IMR-90 (cell line): Measurements from ENCODE around the gene NTRK2. TPM values are rescaled to one million over a fixed set of nuclear protein-coding genes. Genes with fewer than 3 reads are reported as not detected.

ENCODE experiments used
- ATAC-seq: fragments of 200-7000 bp; cut with Tn5 transposase; 2 replicates; pipeline ENCODE4 v1.9.1; 2020; ENCODE audit warnings: low read depth, mild to moderate bottlenecking, moderate library complexity
- BruUV-seq: library from RNA; stranded (reverse); fragments of 400-500 nt; replicated peaks from 2 replicates; lab custom pipeline; 2021; lab: Mats Ljungman, UMichigan
- CTCF ChIA-PET: fragments of 300-600 bp; formaldehyde crosslinking; extraction: SDS; loops from one replicate; lab custom pipeline; 2021; ENCODE audit warnings: antibody characterized with exemption; lab: Yijun Ruan, JAX
- POLR2A ChIA-PET: fragments of 300-600 bp; sonication (Branson Sonifier 250); formaldehyde crosslinking; loops from one replicate; lab custom pipeline; 2022; ENCODE audit warnings: antibody characterized with exemption; ENCODE audit not compliant: unreplicated experiment; lab: Charles Lee
- DNase-seq: peaks from one replicate; pipeline ENCODE4 v3.0.0; 2013
- H2AFZ ChIP-seq: replicated peaks from 2 replicates; pipeline ENCODE3; 2013; ENCODE audit warnings: low read length, mild to moderate bottlenecking; ENCODE audit not compliant: poor library complexity
- H2AK5ac ChIP-seq: 2 replicates; pipeline ENCODE4 v1.6.1; 2013; ENCODE audit warnings: low read depth, low read length, inconsistent platforms
- H2AK9ac ChIP-seq: replicated peaks from 2 replicates; pipeline ENCODE3; 2013; ENCODE audit warnings: mild to moderate bottlenecking, low read depth, low read length, moderate library complexity; ENCODE audit not compliant: poor library complexity
- H2BK120ac ChIP-seq: 2 replicates; pipeline ENCODE4 v1.6.1; 2013; ENCODE audit warnings: low read depth, low read length, inconsistent platforms
- H2BK15ac ChIP-seq: 3 replicates; pipeline ENCODE4 v1.6.1; 2013; ENCODE audit warnings: low read depth, low read length, inconsistent platforms
- H2BK20ac ChIP-seq: 2 replicates; pipeline ENCODE4 v1.6.1; 2013; ENCODE audit warnings: low read depth, mild to moderate bottlenecking, inconsistent platforms, low read length, moderate library complexity
- H2BK5ac ChIP-seq: 2 replicates; pipeline ENCODE4 v1.6.1; 2013; ENCODE audit warnings: mild to moderate bottlenecking, low read depth, low read length, inconsistent platforms; ENCODE audit not compliant: poor library complexity, severe bottlenecking
- H3K14ac ChIP-seq: replicated peaks from 2 replicates; pipeline ENCODE4 v1.6.1; 2013; ENCODE audit warnings: low read depth, low read length, inconsistent platforms
- H3K18ac ChIP-seq: 2 replicates; pipeline ENCODE4 v1.6.1; 2013; ENCODE audit warnings: low read depth, low read length, control low read depth
- H3K23ac ChIP-seq: 2 replicates; pipeline ENCODE4 v1.6.1; 2013; ENCODE audit warnings: low read depth, low read length, inconsistent platforms
- H3K27ac ChIP-seq: 2 replicates; pipeline ENCODE4 v1.5.1; 2013; ENCODE audit warnings: mild to moderate bottlenecking, control low read depth, low read length; ENCODE audit not compliant: insufficient read depth
- H3K27me3 ChIP-seq: 2 replicates; pipeline ENCODE4 v1.6.1; 2013; ENCODE audit warnings: low read length; ENCODE audit not compliant: control insufficient read depth, insufficient read depth
- H3K36me3 ChIP-seq: 2 replicates; pipeline ENCODE4 v1.6.1; 2013; ENCODE audit warnings: low read length, mixed read lengths; ENCODE audit not compliant: control insufficient read depth, insufficient read depth
- H3K4ac ChIP-seq: 2 replicates; pipeline ENCODE4 v1.6.1; 2013; ENCODE audit warnings: low read depth, low read length, inconsistent platforms
- H3K4me1 ChIP-seq: 2 replicates; pipeline ENCODE4 v1.6.1; 2013; ENCODE audit warnings: low read length, mixed read lengths; ENCODE audit not compliant: control insufficient read depth, insufficient read depth
- H3K4me2 ChIP-seq: 2 replicates; pipeline ENCODE4 v1.6.1; 2013; ENCODE audit warnings: low read depth, mild to moderate bottlenecking, control low read depth, low read length, moderate library complexity
- H3K4me3 ChIP-seq: 2 replicates; pipeline ENCODE4 v1.5.1; 2013; ENCODE audit warnings: low read depth, mild to moderate bottlenecking, control low read depth, low read length, moderate library complexity; ENCODE audit not compliant: insufficient read depth
- H3K56ac ChIP-seq: 2 replicates; pipeline ENCODE4 v1.6.1; 2013; ENCODE audit warnings: low read length, inconsistent platforms; ENCODE audit not compliant: insufficient read depth; ENCODE audit errors: extremely low read depth
- H3K79me1 ChIP-seq, 2 experiments: 2 replicates each; pipeline ENCODE4 v1.6.1; 2013; ENCODE audit warnings: low read length in 2 of 2, inconsistent platforms in 1 of 2, low read depth in 1 of 2
- H3K9ac ChIP-seq: 2 replicates; pipeline ENCODE4 v1.6.1; 2013; ENCODE audit warnings: low read depth, low read length, control low read depth
- H3K9me1 ChIP-seq: 2 replicates; pipeline ENCODE4 v1.6.1; 2013; ENCODE audit warnings: low read length, inconsistent platforms; ENCODE audit not compliant: insufficient read depth
- H3K9me3 ChIP-seq: 2 replicates; pipeline ENCODE4 v1.6.1; 2013; ENCODE audit warnings: low read length; ENCODE audit not compliant: control insufficient read depth, insufficient read depth
- H4K20me1 ChIP-seq: 2 replicates; pipeline ENCODE4 v1.6.1; 2013; ENCODE audit warnings: low read length, inconsistent platforms; ENCODE audit not compliant: insufficient read depth
- H4K5ac ChIP-seq: 2 replicates; pipeline ENCODE4 v1.6.1; 2013; ENCODE audit warnings: mild to moderate bottlenecking, low read depth, low read length, control low read depth
- H4K8ac ChIP-seq, 2 experiments: 2 replicates each; pipeline ENCODE4 v1.6.1; 2013; ENCODE audit warnings: low read depth in 2 of 2, low read length in 2 of 2, control low read depth in 1 of 2, inconsistent platforms in 1 of 2
- H4K91ac ChIP-seq: 2 replicates; pipeline ENCODE4 v1.6.1; 2013; ENCODE audit warnings: low read depth, low read length, inconsistent platforms; ENCODE audit not compliant: insufficient read depth
- CTCF ChIP-seq: conservative IDR thresholded peaks from 2 replicates; pipeline ENCODE4 v1.5.1; 2012; ENCODE audit warnings: mild to moderate bottlenecking, low read depth, low read length, improper control_type of control experiment
- ELK1 ChIP-seq: fragments of 150-350 bp; IDR thresholded peaks from 2 replicates; pipeline ENCODE4 v1.6.1; 2016; ENCODE audit warnings: low read depth, mild to moderate bottlenecking, low read length, moderate library complexity, borderline replicate concordance
- RAD21 ChIP-seq: IDR thresholded peaks from 2 replicates; pipeline ENCODE4 v1.6.1; 2012; ENCODE audit warnings: low read length, improper control_type of control experiment
- RFX5 ChIP-seq: IDR thresholded peaks from 2 replicates; pipeline ENCODE4 v1.8.0; 2012; ENCODE audit warnings: low read depth, mild to moderate bottlenecking, low read length, moderate library complexity
- dilution Hi-C: fragments of 300-500 bp; cut with HindIII; formaldehyde crosslinking; loops from one replicate; pipeline ENCODE4 v1.14.3; 2018; ENCODE audit warnings: low sequenced_read_pairs; ENCODE audit not compliant: unreplicated experiment
- in situ Hi-C: fragments of 300-500 bp; cut with MboI; formaldehyde crosslinking; loops from 3 replicates; pipeline ENCODE4 v1.14.3; 2019; ENCODE audit warnings: low sequenced_read_pairs, inconsistent platforms, mixed read lengths
- intact Hi-C: fragments of 100-400 bp; cut with micrococcal nuclease; formaldehyde crosslinking; loops from 2 replicates; pipeline ENCODE4 v1.10.0; 2022
- polyA plus RNA-seq, 3 experiments: library from polyadenylated mRNA; depleted of rRNA; stranded (reverse); fragments of >200 nt; gene quantifications; 2 replicates each; pipeline ENCODE4 v1.2.3, GENCODE V29; 2012; ENCODE audit warnings: low replicate concordance in 1 of 3
- total RNA-seq: library from RNA; depleted of rRNA; stranded (reverse); fragments of >200 nt; gene quantifications from 2 replicates; pipeline ENCODE4 v1.2.3, GENCODE V29; 2012

NTRK2 gene
- total and polyA plus RNA-seq, 2 of the 4 experiments (the other 2 are of a cell fraction): under 0.01 to 0.02 TPM

DNA sequence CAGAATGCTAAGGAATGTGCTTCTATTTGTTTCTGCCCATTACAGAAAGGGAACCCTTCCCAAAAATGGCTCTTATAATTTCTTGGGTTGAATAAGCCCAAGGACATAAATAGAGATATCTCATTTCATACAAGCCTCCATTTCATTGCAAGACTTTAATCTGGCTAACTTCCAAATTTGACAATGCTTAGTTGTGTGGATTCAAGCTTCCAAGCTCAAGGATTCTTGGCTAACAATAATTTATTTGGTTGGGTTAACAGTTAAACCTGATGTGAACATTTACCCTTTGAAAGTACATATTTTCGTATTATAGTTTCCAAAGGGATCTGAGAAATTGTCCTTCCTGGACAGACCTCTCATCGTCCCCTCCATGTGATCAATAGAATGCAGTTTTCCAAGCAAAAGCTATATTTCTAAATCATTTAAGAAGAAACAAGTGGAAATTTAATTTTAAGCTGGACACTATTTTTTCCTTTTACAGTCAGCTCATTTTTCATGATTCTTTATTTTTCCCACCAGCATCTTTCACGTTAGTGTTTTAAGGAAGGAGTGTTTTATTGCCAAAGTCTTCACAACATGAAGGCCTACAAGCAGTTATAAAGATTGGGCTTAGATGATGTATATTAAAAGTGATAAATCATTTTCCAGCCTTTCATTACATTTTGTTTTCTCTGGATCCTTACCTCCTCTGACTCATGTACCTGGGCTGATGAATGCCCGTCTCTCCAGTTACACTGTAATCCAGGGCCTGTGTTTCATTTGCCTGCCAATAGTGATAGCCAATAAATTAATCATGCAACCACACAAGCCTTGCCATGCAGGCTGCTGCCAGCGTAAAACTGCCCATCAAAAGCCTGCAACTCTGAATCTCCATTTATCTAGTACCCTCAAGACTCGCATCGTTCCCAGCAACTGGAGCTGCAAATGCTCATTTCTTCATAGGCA lies 176.7 kb downstream of the NTRK2 start (continued):
- no peak for TF ChIP-seq CTCF

- H3K27ac ChIP-seq: no peak overlapping the region
- no peak overlapping the region for H2AFZ ChIP-seq
- H4K91ac ChIP-seq: no peak overlapping the region
- no peak overlapping the region for H4K8ac ChIP-seq
- no peak overlapping the region for H3K18ac ChIP-seq
- no peak overlapping the region for H3K23ac ChIP-seq
- no peak for DNase-seq
- no peak overlapping the region for H3K56ac ChIP-seq
- dilution Hi-C loops: no loop called here
- no peak overlapping the region for H2AK9ac ChIP-seq
- intact Hi-C loops: no loop called here
- in situ Hi-C loops: no loop called here
- H2AK5ac ChIP-seq: no peak overlapping the region
- no peaks in the 10 kb centered on the region for H4K20me1 ChIP-seq
- TF ChIP-seq RFX5 (no peak), RAD21 (no peak), ELK1 (no peak)
- BruUV-seq: no TSS peak
- H3K4me1 ChIP-seq: no peaks in the 10 kb centered on the region
- no peak overlapping the region for H2BK20ac ChIP-seq
- H3K9me1 ChIP-seq: no peaks in the 10 kb centered on the region
- H3K9ac ChIP-seq: no peak overlapping the region
- H4K5ac ChIP-seq: no peak overlapping the region
- H3K4me3 ChIP-seq: no peak overlapping the region
- no peak overlapping the region for H3K4me2 ChIP-seq
- ATAC-seq: no peak
- H3K79me1 ChIP-seq: no peaks in the 10 kb centered on the region
- H2BK120ac ChIP-seq: no peak overlapping the region
- no peaks in the 10 kb centered on the region for H3K36me3 ChIP-seq
- H3K9me3 ChIP-seq: peaks cover 12% of the 10 kb centered on the region
- no peak overlapping the region for H2BK15ac ChIP-seq
- no peaks in the 10 kb centered on the region for H3K27me3 ChIP-seq
- H2BK5ac ChIP-seq: no peak overlapping the region
- CTCF ChIA-PET: no interaction called here
- H3K4ac ChIP-seq: no peak overlapping the region
- POLR2A ChIA-PET: no interaction called here
- H3K14ac ChIP-seq: no peak overlapping the region
Measured at GRCh38 chr9:84846906-84847305, 177.4 kb downstream of the NTRK2 start.
